NK-92 treated with Interleukin-12 subunit alpha and Interleukin-12 subunit beta, amount 100 ng/mL, for 24 hours (cell line): ENCODE results near the gene PIK3IP1.
"Not testable (repeated sequence)": the region's sequence is repeated elsewhere in the genome, so short reads cannot be mapped to it uniquely, and the experiment has no call there.

Experiments used
- DNase-seq: peaks from one replicate; lab custom pipeline; 2025; lab: John Stamatoyannopoulos, UW

Gene PIK3IP1

GRCh38 chr22:31248965-31249958, 43.0 kb downstream of the PIK3IP1 start:
- DNase-seq, result no peak

GRCh38 chr22:31248138-31248745, 44.0 kb downstream of the PIK3IP1 start:
- no peak for DNase-seq

GRCh38 chr22:31247726-31248125, 44.6 kb downstream of the PIK3IP1 start:
- no peak for DNase-seq

- no peak for DNase-seq
Observed at GRCh38 chr22:31246687-31247086, 45.6 kb downstream of the PIK3IP1 start.

- DNase-seq, result not testable (repeated sequence)
Observed at GRCh38 chr22:31245998-31246397, 46.3 kb downstream of the PIK3IP1 start.

- DNase-seq, result no peak
Observed at GRCh38 chr22:31244943-31245451, 47.3 kb downstream of the PIK3IP1 start.

- no peak for DNase-seq
Observed at GRCh38 chr22:31244046-31244942, 48.0 kb downstream of the PIK3IP1 start.

GRCh38 chr22:31243339-31244045, 48.8 kb downstream of the PIK3IP1 start:
- DNase-seq, result no peak

GRCh38 chr22:31241936-31242335, 50.4 kb downstream of the PIK3IP1 start:
- no peak for DNase-seq

- no peak for DNase-seq
Observed at GRCh38 chr22:31241200-31241599, 51.1 kb downstream of the PIK3IP1 start.

GRCh38 chr22:31239771-31240370, 52.4 kb downstream of the PIK3IP1 start:
- DNase-seq, result no peak

GRCh38 chr22:31238057-31238456, 54.2 kb downstream of the PIK3IP1 start:
- DNase-seq, result no peak

GRCh38 chr22:31236044-31236443, 56.2 kb downstream of the PIK3IP1 start:
- DNase-seq, result not testable (repeated sequence)

GRCh38 chr22:31235081-31235480, 57.2 kb downstream of the PIK3IP1 start:
- DNase-seq, result no peak

- DNase-seq, result no peak
Observed at GRCh38 chr22:31233001-31233400, 59.3 kb downstream of the PIK3IP1 start.
